GM12878 (cell line): ENCODE results near the gene ADRA2B. TPM values are rescaled to one million over a fixed set of nuclear protein-coding genes. Genes with fewer than 3 reads are reported as not detected.
"Not testable (repeated sequence)": the region's sequence is repeated elsewhere in the genome, so short reads cannot be mapped to it uniquely, and the experiment has no call there.

Source experiments
- ATAC-seq: fragments of 200-7000 bp; cut with Tn5 transposase; 3 replicates; pipeline ENCODE4 v1.9.1; 2020; ENCODE audit warnings: mild to moderate bottlenecking, moderate library complexity
- BruUV-seq: library from RNA; stranded (reverse); fragments of 400-500 nt; replicated peaks from 2 replicates; lab custom pipeline; 2021; lab: Mats Ljungman, UMichigan
- CTCF ChIA-PET: fragments of 300-600 bp; sonication (Branson Sonifier 250); formaldehyde crosslinking; extraction: SDS; loops from one replicate; lab custom pipeline; 2021; ENCODE audit warnings: inconsistent platforms; lab: Yijun Ruan, JAX
- POLR2A ChIA-PET: fragments of 350-600 bp; formaldehyde crosslinking; extraction: SDS; loops from one replicate; lab custom pipeline; 2021; ENCODE audit warnings: inconsistent platforms; lab: Charles Lee
- RAD21 ChIA-PET: fragments of 300-600 bp; sonication (Branson Sonifier 250); formaldehyde crosslinking; loops from one replicate; lab custom pipeline; 2023; ENCODE audit warnings: antibody characterized with exemption; ENCODE audit not compliant: unreplicated experiment; lab: Charles Lee
- SMC1A ChIA-PET: fragments of 300-600 bp; sonication (Branson Sonifier 250); formaldehyde crosslinking; loops from one replicate; lab custom pipeline; 2023; ENCODE audit not compliant: unreplicated experiment, uncharacterized antibody; lab: Charles Lee
- DNase-seq: peaks from one replicate; pipeline ENCODE4 v3.0.0-alpha.2; 2011; ENCODE audit warnings: low read depth, low spot score
- FAIRE-seq: peaks from 3 replicates; lab custom pipeline; 2011; peaks lifted over from hg19 to GRCh38; lab: Jason Lieb, UNC
- H2AFZ ChIP-seq: 2 replicates; pipeline ENCODE4 v1.6.0; 2011; ENCODE audit warnings: low read depth, low read length, control low read depth; ENCODE audit not compliant: control insufficient read depth
- H3K27ac ChIP-seq: 2 replicates; pipeline ENCODE4 v1.5.1; 2011; ENCODE audit warnings: control low read depth; ENCODE audit not compliant: control insufficient read depth, insufficient read depth
- H3K27me3 ChIP-seq, 2 experiments: replicated peaks in 1 of 2; 2 replicates each; pipeline versions ENCODE4 v1.6.0 to v1.6.1; 2011; ENCODE audit warnings: low read length in 1 of 2; ENCODE audit not compliant: control insufficient read depth in 2 of 2, insufficient read depth in 2 of 2
- H3K36me3 ChIP-seq, 2 experiments: 2 replicates each; pipeline ENCODE4 v1.5.1; 2011; ENCODE audit warnings: low read length in 1 of 2; ENCODE audit not compliant: control insufficient read depth in 2 of 2, insufficient read depth in 2 of 2
- H3K4me1 ChIP-seq: 2 replicates; pipeline ENCODE4 v1.6.1; 2011; ENCODE audit warnings: mild to moderate bottlenecking, low read length, moderate library complexity, mixed read lengths; ENCODE audit not compliant: control insufficient read depth, insufficient read depth
- H3K4me2 ChIP-seq: 2 replicates; pipeline ENCODE4 v1.6.0; 2011; ENCODE audit warnings: control low read depth; ENCODE audit not compliant: control insufficient read depth, insufficient read depth
- H3K4me3 ChIP-seq: fragments of 200-600 bp; sonication (generic); 2 replicates; pipeline ENCODE4 v1.5.1; 2016
- H3K79me2 ChIP-seq: 2 replicates; pipeline ENCODE4 v1.6.0; 2011; ENCODE audit warnings: low read length; ENCODE audit not compliant: control insufficient read depth, insufficient read depth
- H3K9ac ChIP-seq: 2 replicates; pipeline ENCODE4 v1.8.0; 2011; ENCODE audit warnings: low read length, control low read depth, mixed read lengths; ENCODE audit not compliant: control insufficient read depth, insufficient read depth
- H3K9me3 ChIP-seq: replicated peaks from 3 replicates; pipeline ENCODE4 v1.5.1; 2011; ENCODE audit warnings: mild to moderate bottlenecking, low read length; ENCODE audit not compliant: control insufficient read depth, insufficient read depth
- H4K20me1 ChIP-seq: 2 replicates; pipeline ENCODE4 v1.6.0; 2011; ENCODE audit not compliant: control insufficient read depth, insufficient read depth
- WGBS: methylation state at CpG from one replicate; pipeline ENCODE4 v1.1.6; 2016; ENCODE audit warnings: low lambda C conversion rate; ENCODE audit not compliant: insufficient replicate concordance, insufficient coverage; ENCODE audit errors: missing lambda C conversion rate; 5-methylcytosine and 5-hydroxymethylcytosine counted together
- in situ Hi-C: fragments of 300-500 bp; cut with MboI; formaldehyde crosslinking; loops from 9 replicates; pipeline ENCODE4 v1.14.3; 2018; ENCODE audit warnings: mixed read lengths
- intact Hi-C: fragments of 100-400 bp; cut with micrococcal nuclease; formaldehyde crosslinking; loops from one replicate; pipeline ENCODE4 v1.14.2; 2022; ENCODE audit not compliant: unreplicated experiment
- polyA plus RNA-seq, 11 experiments: library from polyadenylated mRNA; depleted of rRNA in 4 of 11; unstranded in 6 of 11; stranded (reverse) in 5 of 11; fragments of >200 nt; fragmentation: Nextera tagmentation in 4 of 11; fragmentation: Illumina TruSeq in 1 of 11; extraction: Ambion mirVana in 4 of 11; extraction: Trizol in 1 of 11; gene quantifications; 1 replicate in 1 of 11; 2 replicates in 10 of 11; pipeline versions ENCODE4 v1.2.1 to v1.2.3, GENCODE V29; 2011 to 2016; ENCODE audit warnings: inconsistent platforms in 2 of 11, missing spikeins in 2 of 11, low read depth in 1 of 11
- total RNA-seq, 4 experiments: library from RNA; depleted of rRNA in 3 of 4; stranded (reverse); fragments of >200 nt in 3 of 4; fragmentation: Illumina TruSeq in 1 of 4; extraction: Trizol in 1 of 4; gene quantifications; 2 replicates each; pipeline versions ENCODE4 v1.2.1 to v1.2.3, GENCODE V29; 2013 to 2021

The ADRA2B gene
- total and polyA plus RNA-seq, 10 of the 15 experiments (the other 5 are each of a cell fraction or from before 2014, with no cell fraction given), result 0.01 to 0.10 (median 0.04) TPM; not detected in 6

DNA sequence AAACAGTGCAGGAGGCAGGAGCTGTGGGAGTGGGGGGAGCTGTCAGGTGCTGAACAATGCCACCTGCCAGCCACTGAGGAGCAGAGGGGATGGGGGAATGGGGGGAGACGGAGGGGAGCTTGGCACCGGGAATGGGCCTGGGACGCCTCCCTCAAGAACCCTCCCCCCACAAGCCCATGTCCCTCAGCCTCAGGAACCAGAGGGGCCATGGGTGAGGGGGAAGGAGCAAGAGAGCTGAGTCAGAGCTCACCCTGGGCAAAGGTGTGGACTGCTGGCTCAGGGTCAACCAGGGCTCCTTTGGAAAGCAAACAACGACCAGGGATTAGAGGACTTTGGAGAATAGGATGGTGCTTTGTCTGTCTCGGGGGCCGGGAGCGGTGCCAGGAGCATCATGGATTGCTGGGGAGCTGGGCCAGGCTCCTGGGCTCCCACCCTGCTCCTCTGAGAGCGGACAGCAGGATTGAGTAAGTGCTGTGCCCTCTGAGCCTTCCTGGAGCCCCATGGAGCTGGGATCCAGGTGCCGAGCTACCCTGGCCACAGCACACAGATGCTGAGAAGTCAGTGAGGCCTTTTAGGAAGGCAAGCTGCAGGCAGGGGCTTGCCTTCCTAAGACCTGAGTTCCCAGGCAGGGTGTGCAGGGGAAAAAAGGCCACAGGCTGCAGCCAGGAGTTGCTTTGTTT is 48.3 kb downstream of the ADRA2B start:
- BruUV-seq, intact Hi-C loops, DNase-seq, H3K27ac ChIP-seq, H3K79me2 ChIP-seq, H3K4me1 ChIP-seq, FAIRE-seq, H3K27me3 ChIP-seq, H3K9ac ChIP-seq, H4K20me1 ChIP-seq, ATAC-seq, SMC1A ChIA-PET, CTCF ChIA-PET, H2AFZ ChIP-seq, POLR2A ChIA-PET, H3K9me3 ChIP-seq, RAD21 ChIA-PET, H3K4me3 ChIP-seq, H3K36me3 ChIP-seq, H3K4me2 ChIP-seq: not testable (repeated sequence)
- WGBS, result 15% methylated on average over 9 of the region's 9 CpGs
- in situ Hi-C loops, result loop anchor here (10.0 to 25.0 kb wide), 5 partner anchors 1527 to 1944 kb away; partner anchors contain the start of genes ACTR1B and C2orf92

DNA sequence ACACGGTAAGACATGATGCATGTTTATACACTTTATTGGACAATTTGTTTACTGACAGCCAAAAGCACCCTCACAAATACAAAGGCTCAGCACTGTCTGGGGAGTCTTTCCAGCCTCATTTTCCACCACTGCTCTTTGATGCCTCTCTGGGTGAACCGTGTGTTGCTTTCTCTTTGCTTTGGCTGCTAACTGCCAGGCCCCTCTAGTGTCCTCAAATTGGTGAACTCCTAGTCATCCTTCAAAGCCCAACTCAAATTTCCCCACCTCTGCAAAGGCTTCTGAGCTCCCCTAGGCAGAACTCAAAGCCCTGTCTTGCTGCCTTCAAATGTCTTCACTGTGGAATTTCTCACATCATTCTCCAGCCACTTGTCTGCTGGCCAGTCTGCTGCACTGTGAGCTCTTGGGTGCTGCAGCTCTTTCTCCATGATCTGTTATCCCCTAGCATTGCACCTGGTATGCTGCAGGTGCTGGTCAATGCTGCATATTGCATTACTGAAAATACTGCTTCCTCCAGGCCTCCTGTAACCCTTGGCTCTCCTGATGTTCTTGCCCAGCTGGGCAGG is 49.2 kb downstream of the ADRA2B start:
- H3K4me2 ChIP-seq, H3K9ac ChIP-seq, RAD21 ChIA-PET, H3K4me3 ChIP-seq, BruUV-seq, FAIRE-seq, H2AFZ ChIP-seq, H3K27me3 ChIP-seq, DNase-seq, H3K27ac ChIP-seq, H3K79me2 ChIP-seq, H4K20me1 ChIP-seq, POLR2A ChIA-PET, CTCF ChIA-PET, ATAC-seq, SMC1A ChIA-PET, H3K4me1 ChIP-seq, intact Hi-C loops, H3K36me3 ChIP-seq, H3K9me3 ChIP-seq: not testable (repeated sequence)
- WGBS, result 9% methylated on average over 2 of the region's 2 CpGs
- in situ Hi-C loops, result loop anchor here (10.0 to 25.0 kb wide), 5 partner anchors 1528 to 1945 kb away; partner anchors contain the start of genes ACTR1B and C2orf92

DNA sequence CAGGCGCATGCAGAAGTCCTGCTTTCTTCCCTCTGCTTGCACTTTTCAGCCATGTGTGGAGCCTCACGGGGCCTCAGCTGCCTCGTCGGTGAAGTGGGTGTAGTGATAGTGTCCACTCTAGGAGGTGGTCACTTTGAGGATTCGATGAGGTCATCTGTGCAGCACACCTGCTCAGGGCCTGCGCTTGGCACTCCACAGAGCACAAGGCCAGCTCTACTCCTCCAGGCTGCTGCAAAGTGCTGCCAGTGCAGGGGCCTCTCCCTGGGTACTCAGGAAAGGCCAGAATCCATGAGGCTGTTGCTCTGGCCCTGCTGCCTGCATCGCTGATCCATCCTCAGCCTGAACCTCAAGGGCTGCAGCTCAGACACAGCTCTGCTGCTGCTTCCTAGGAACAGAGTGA is 49.9 kb downstream of the ADRA2B start:
- FAIRE-seq, intact Hi-C loops, H4K20me1 ChIP-seq, H2AFZ ChIP-seq, H3K4me2 ChIP-seq, H3K4me1 ChIP-seq, SMC1A ChIA-PET, ATAC-seq, H3K9me3 ChIP-seq, CTCF ChIA-PET, H3K79me2 ChIP-seq, H3K4me3 ChIP-seq, H3K27me3 ChIP-seq, BruUV-seq, H3K27ac ChIP-seq, RAD21 ChIA-PET, H3K9ac ChIP-seq, H3K36me3 ChIP-seq, POLR2A ChIA-PET, DNase-seq: not testable (repeated sequence)
- in situ Hi-C loops, result loop anchor here (10.0 to 25.0 kb wide), 5 partner anchors 1528 to 1946 kb away; partner anchors contain the start of genes ACTR1B and C2orf92
- 3% methylated on average over 4 of the region's 7 CpGs for WGBS
